ENCODE data around the gene CACNA1E.

The CACNA1E gene

GRCh38 chr1:181768211-181768929 lies 285.1 kb downstream of the CACNA1E start:
- WGBS, 2 donors (ENCODE audit: extremely low coverage in 2 of 2, insufficient read length in 2 of 2, insufficient replicate concordance in 1 of 2), result no CpG with 5 or more reads among the region's 3 CpGs

GRCh38 chr1:181768930-181769280 lies 285.6 kb downstream of the CACNA1E start:
- Histone ChIP-seq H3K4me2 (ENCODE audit: insufficient read depth, low read length, poor library complexity, severe bottlenecking) (no peak overlapping the region), H2AK5ac (ENCODE audit: low read depth, low read length) (no peak overlapping the region), H3K23ac (ENCODE audit: low read depth, low read length, poor library complexity) (no peak overlapping the region), H3K4me3 (ENCODE audit: low read length in 2 of 2) (no peak overlapping the region), H3K9me3 (replicated peaks in 1 of 2; ENCODE audit: control insufficient read depth in 2 of 2, insufficient read depth in 1 of 2, low read depth in 1 of 2, low read length in 2 of 2) (no peaks in the 10 kb centered on the region), H3K27me3 (ENCODE audit: control insufficient read depth in 3 of 3, insufficient read depth in 3 of 3, low read depth in 1 of 3, low read length in 3 of 3) (no peaks in the 10 kb centered on the region), H3K14ac (ENCODE audit: low read length) (no peak overlapping the region), H4K8ac (ENCODE audit: low read depth, low read length) (no peak overlapping the region), H4K91ac (ENCODE audit: low read depth, low read length, poor library complexity) (no peak overlapping the region), H2AFZ (ENCODE audit: low read length) (no peak overlapping the region), H3K4me1 (ENCODE audit: control insufficient read depth in 2 of 2, insufficient read depth in 1 of 2, low read depth in 1 of 2, low read length in 2 of 2) (no peaks in the 10 kb centered on the region), H3K27ac (replicated peaks; ENCODE audit: low read length) (no peak overlapping the region), H2BK12ac (ENCODE audit: low read length) (no peak overlapping the region), H2BK15ac (ENCODE audit: low read length) (no peak overlapping the region), H2BK5ac (ENCODE audit: low read length) (no peak overlapping the region), H3K9ac (ENCODE audit: low read depth, low read length, poor library complexity) (no peak overlapping the region), H3K79me1 (ENCODE audit: low read depth, low read length) (no peaks in the 10 kb centered on the region), H3K4ac (ENCODE audit: low read length) (no peak overlapping the region), H2BK120ac (ENCODE audit: low read depth, low read length) (no peak overlapping the region), H3K18ac (ENCODE audit: low read length) (no peak overlapping the region), H3K36me3 (replicated peaks in 1 of 2; ENCODE audit: control insufficient read depth in 2 of 2, insufficient read depth in 2 of 2, low read length in 2 of 2) (no peaks in the 10 kb centered on the region)
- no CpG with 5 or more reads among the region's 4 CpGs for WGBS, 2 donors (ENCODE audit: extremely low coverage in 2 of 2, insufficient read length in 2 of 2, insufficient replicate concordance in 1 of 2)
- DNase-seq (ENCODE audit: low spot score), result no peak

More at GRCh38 chr1:181768211-181768929, 285.1 kb downstream of the CACNA1E start:
- Histone ChIP-seq H3K36me3 (replicated peaks in 1 of 2; ENCODE audit: control insufficient read depth in 2 of 2, insufficient read depth in 2 of 2, low read length in 2 of 2) (no peaks in the 10 kb centered on the region), H2BK5ac (ENCODE audit: low read length) (no peak overlapping the region), H2BK12ac (ENCODE audit: low read length) (no peak overlapping the region), H4K91ac (ENCODE audit: low read depth, low read length, poor library complexity) (no peak overlapping the region), H3K4me1 (ENCODE audit: control insufficient read depth in 2 of 2, insufficient read depth in 1 of 2, low read depth in 1 of 2, low read length in 2 of 2) (no peaks in the 10 kb centered on the region), H3K23ac (ENCODE audit: low read depth, low read length, poor library complexity) (no peak overlapping the region), H3K4me3 (ENCODE audit: low read length in 2 of 2) (no peak overlapping the region), H4K8ac (ENCODE audit: low read depth, low read length) (no peak overlapping the region), H3K9ac (ENCODE audit: low read depth, low read length, poor library complexity) (no peak overlapping the region), H3K18ac (ENCODE audit: low read length) (no peak overlapping the region), H3K27ac (replicated peaks; ENCODE audit: low read length) (no peak overlapping the region), H2BK15ac (ENCODE audit: low read length) (no peak overlapping the region), H3K14ac (ENCODE audit: low read length) (no peak overlapping the region), H3K9me3 (replicated peaks in 1 of 2; ENCODE audit: control insufficient read depth in 2 of 2, insufficient read depth in 1 of 2, low read depth in 1 of 2, low read length in 2 of 2) (no peaks in the 10 kb centered on the region), H2BK120ac (ENCODE audit: low read depth, low read length) (no peak overlapping the region), H3K27me3 (ENCODE audit: control insufficient read depth in 3 of 3, insufficient read depth in 3 of 3, low read depth in 1 of 3, low read length in 3 of 3) (no peaks in the 10 kb centered on the region), H3K4ac (ENCODE audit: low read length) (no peak overlapping the region), H3K4me2 (ENCODE audit: insufficient read depth, low read length, poor library complexity, severe bottlenecking) (no peak overlapping the region), H3K79me1 (ENCODE audit: low read depth, low read length) (no peaks in the 10 kb centered on the region), H2AK5ac (ENCODE audit: low read depth, low read length) (no peak overlapping the region), H2AFZ (ENCODE audit: low read length) (no peak overlapping the region)
- no peak for DNase-seq (ENCODE audit: low spot score)

- Histone ChIP-seq H4K91ac (ENCODE audit: low read depth, low read length, poor library complexity) (no peak overlapping the region), H3K27me3 (ENCODE audit: control insufficient read depth in 3 of 3, insufficient read depth in 3 of 3, low read depth in 1 of 3, low read length in 3 of 3) (no peaks in the 10 kb centered on the region), H4K8ac (ENCODE audit: low read depth, low read length) (no peak overlapping the region), H3K27ac (replicated peaks; ENCODE audit: low read length) (no peak overlapping the region), H3K14ac (ENCODE audit: low read length) (no peak overlapping the region), H3K18ac (ENCODE audit: low read length) (no peak overlapping the region), H3K4me1 (ENCODE audit: control insufficient read depth in 2 of 2, insufficient read depth in 1 of 2, low read depth in 1 of 2, low read length in 2 of 2) (no peaks in the 10 kb centered on the region), H3K36me3 (replicated peaks in 1 of 2; ENCODE audit: control insufficient read depth in 2 of 2, insufficient read depth in 2 of 2, low read length in 2 of 2) (no peaks in the 10 kb centered on the region), H3K4me2 (ENCODE audit: insufficient read depth, low read length, poor library complexity, severe bottlenecking) (no peak overlapping the region), H2BK15ac (ENCODE audit: low read length) (no peak overlapping the region), H2AFZ (ENCODE audit: low read length) (no peak overlapping the region), H3K23ac (ENCODE audit: low read depth, low read length, poor library complexity) (no peak overlapping the region), H3K79me1 (ENCODE audit: low read depth, low read length) (no peaks in the 10 kb centered on the region), H3K9me3 (replicated peaks in 1 of 2; ENCODE audit: control insufficient read depth in 2 of 2, insufficient read depth in 1 of 2, low read depth in 1 of 2, low read length in 2 of 2) (no peaks in the 10 kb centered on the region), H3K4me3 (ENCODE audit: low read length in 2 of 2) (no peak overlapping the region), H2BK12ac (ENCODE audit: low read length) (no peak overlapping the region), H3K4ac (ENCODE audit: low read length) (no peak overlapping the region), H3K9ac (ENCODE audit: low read depth, low read length, poor library complexity) (no peak overlapping the region), H2BK5ac (ENCODE audit: low read length) (no peak overlapping the region), H2AK5ac (ENCODE audit: low read depth, low read length) (no peak overlapping the region), H2BK120ac (ENCODE audit: low read depth, low read length) (no peak overlapping the region)
- DNase-seq (ENCODE audit: low spot score), result no peak
Observed at GRCh38 chr1:181769846-181770245, 286.5 kb downstream of the CACNA1E start.

- H2AK5ac ChIP-seq (ENCODE audit: low read depth, low read length), result no peak overlapping the region
- H2BK120ac ChIP-seq (ENCODE audit: low read depth, low read length), result no peak overlapping the region
- no peak overlapping the region for H3K18ac ChIP-seq (ENCODE audit: low read length)
- no peak for DNase-seq (ENCODE audit: low spot score)
- no peaks in the 10 kb centered on the region for H3K27me3 ChIP-seq (ENCODE audit: control insufficient read depth in 3 of 3, insufficient read depth in 3 of 3, low read depth in 1 of 3, low read length in 3 of 3)
- H2BK5ac ChIP-seq (ENCODE audit: low read length), result no peak overlapping the region
- H2BK12ac ChIP-seq (ENCODE audit: low read length), result no peak overlapping the region
- no peak overlapping the region for H3K4me3 ChIP-seq (ENCODE audit: low read length in 2 of 2)
- H3K4me1 ChIP-seq (ENCODE audit: control insufficient read depth in 2 of 2, insufficient read depth in 1 of 2, low read depth in 1 of 2, low read length in 2 of 2), result no peaks in the 10 kb centered on the region
- no peaks in the 10 kb centered on the region for H3K36me3 ChIP-seq (replicated peaks in 1 of 2; ENCODE audit: control insufficient read depth in 2 of 2, insufficient read depth in 2 of 2, low read length in 2 of 2)
- no CpG with 5 or more reads among the region's 1 CpG for WGBS, 2 donors (ENCODE audit: extremely low coverage in 2 of 2, insufficient read length in 2 of 2, insufficient replicate concordance in 1 of 2)
- H3K9ac ChIP-seq (ENCODE audit: low read depth, low read length, poor library complexity), result no peak overlapping the region
- H3K9me3 ChIP-seq (replicated peaks in 1 of 2; ENCODE audit: control insufficient read depth in 2 of 2, insufficient read depth in 1 of 2, low read depth in 1 of 2, low read length in 2 of 2), result no peaks in the 10 kb centered on the region
- H3K27ac ChIP-seq (replicated peaks; ENCODE audit: low read length), result no peak overlapping the region
- H3K4ac ChIP-seq (ENCODE audit: low read length), result no peak overlapping the region
- no peak overlapping the region for H2BK15ac ChIP-seq (ENCODE audit: low read length)
- no peak overlapping the region for H4K91ac ChIP-seq (ENCODE audit: low read depth, low read length, poor library complexity)
- H3K79me1 ChIP-seq (ENCODE audit: low read depth, low read length), result no peaks in the 10 kb centered on the region
- H3K14ac ChIP-seq (ENCODE audit: low read length), result no peak overlapping the region
- no peak overlapping the region for H2AFZ ChIP-seq (ENCODE audit: low read length)
- no peak overlapping the region for H4K8ac ChIP-seq (ENCODE audit: low read depth, low read length)
- H3K23ac ChIP-seq (ENCODE audit: low read depth, low read length, poor library complexity), result no peak overlapping the region
- no peak overlapping the region for H3K4me2 ChIP-seq (ENCODE audit: insufficient read depth, low read length, poor library complexity, severe bottlenecking)
Observed at GRCh38 chr1:181772714-181773113, 289.4 kb downstream of the CACNA1E start.

Data from neuronal stem cell (in vitro differentiated cells).